Measurements from ENCODE around the gene PLA2G2C. TPM values are rescaled to one million over a fixed set of nuclear protein-coding genes. Genes with fewer than 3 reads are reported as not detected.
A peak's percentile ranks its signal among the peaks of the same experiment; 100 is the strongest.

PLA2G2C gene
- total and polyA plus RNA-seq, 2 donors (not counting 1 experiment from before 2014, with no cell fraction given) = 0.03 TPM; not detected in 1

DNA sequence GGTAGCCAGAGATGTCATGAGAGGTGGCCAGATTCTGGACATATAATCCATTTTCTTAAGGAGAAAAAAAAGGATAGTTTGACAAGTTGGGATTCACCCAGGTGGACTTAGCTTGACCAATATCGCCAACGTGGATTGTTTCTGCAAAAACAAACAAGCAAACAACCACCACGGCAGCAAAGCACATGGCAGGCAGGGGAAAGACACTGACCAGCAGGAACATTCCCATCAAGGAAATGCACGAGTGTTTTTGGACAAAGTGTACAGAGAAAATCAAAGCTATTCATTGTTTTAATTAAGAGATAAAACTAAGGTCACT is 9.1 kb upstream of the PLA2G2C start:
- Mint-ChIP-seq H3K4me3 (no peak overlapping the region), H3K9me3 (ENCODE audit: insufficient read depth) (no peaks in the 10 kb centered on the region), H3K27me3 (peaks cover 38% of the 10 kb centered on the region), H3K4me1 (peaks cover 6% of the 10 kb centered on the region), H3K27ac (no peak overlapping the region)
- TF ChIP-seq EZH2 (IDR thresholded peaks at IDR 0.05; ENCODE audit: borderline replicate concordance, insufficient read depth, low read depth, low read length, poor library complexity, severe bottlenecking) = no peak
- TF ChIP-seq, protein P1, sequence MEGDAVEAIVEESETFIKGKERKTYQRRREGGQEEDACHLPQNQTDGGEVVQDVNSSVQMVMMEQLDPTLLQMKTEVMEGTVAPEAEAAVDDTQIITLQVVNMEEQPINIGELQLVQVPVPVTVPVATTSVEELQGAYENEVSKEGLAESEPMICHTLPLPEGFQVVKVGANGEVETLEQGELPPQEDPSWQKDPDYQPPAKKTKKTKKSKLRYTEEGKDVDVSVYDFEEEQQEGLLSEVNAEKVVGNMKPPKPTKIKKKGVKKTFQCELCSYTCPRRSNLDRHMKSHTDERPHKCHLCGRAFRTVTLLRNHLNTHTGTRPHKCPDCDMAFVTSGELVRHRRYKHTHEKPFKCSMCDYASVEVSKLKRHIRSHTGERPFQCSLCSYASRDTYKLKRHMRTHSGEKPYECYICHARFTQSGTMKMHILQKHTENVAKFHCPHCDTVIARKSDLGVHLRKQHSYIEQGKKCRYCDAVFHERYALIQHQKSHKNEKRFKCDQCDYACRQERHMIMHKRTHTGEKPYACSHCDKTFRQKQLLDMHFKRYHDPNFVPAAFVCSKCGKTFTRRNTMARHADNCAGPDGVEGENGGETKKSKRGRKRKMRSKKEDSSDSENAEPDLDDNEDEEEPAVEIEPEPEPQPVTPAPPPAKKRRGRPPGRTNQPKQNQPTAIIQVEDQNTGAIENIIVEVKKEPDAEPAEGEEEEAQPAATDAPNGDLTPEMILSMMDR (IDR thresholded peaks at IDR 0.05) = peak; percentile 55
- Histone ChIP-seq H3K4me2 (replicated peaks; ENCODE audit: low read depth, low read length, poor library complexity, severe bottlenecking) (no peak overlapping the region), H3K4me1 (ENCODE audit: control insufficient read depth in 2 of 2, insufficient read depth in 2 of 2, low read length in 2 of 2) (peaks cover 4 to 5% of the 10 kb centered on the region in 2 donors), H3K9me3 (ENCODE audit: control extremely low read depth in 1 of 3, control insufficient read depth in 2 of 3, insufficient read depth in 1 of 3, low read length in 2 of 3) (no peaks in the 10 kb centered on the region), H4K20me1 (ENCODE audit: control insufficient read depth, insufficient read depth, low read length, poor library complexity, severe bottlenecking) (no peaks in the 10 kb centered on the region), H3K9ac (ENCODE audit: low read length) (no peak overlapping the region), H2AFZ (ENCODE audit: insufficient read depth, low read depth, low read length, poor library complexity, severe bottlenecking) (no peak overlapping the region), H3K79me2 (ENCODE audit: control insufficient read depth, insufficient read depth, low read length) (no peaks in the 10 kb centered on the region), H3K4me3 (ENCODE audit: control extremely low read depth in 1 of 5, extremely low read depth in 1 of 5, insufficient read depth in 1 of 5, low read depth in 2 of 5, low read length in 4 of 5) (no peak overlapping the region), H3K27me3 (replicated peaks in 1 of 4; ENCODE audit: control extremely low read depth in 1 of 4, control insufficient read depth in 3 of 4, insufficient read depth in 4 of 4, low read length in 3 of 4) (peaks cover 0 to 28% (median 8%) of the 10 kb centered on the region in 4 experiments), H3K36me3 (replicated peaks in 1 of 2; ENCODE audit: control extremely low read depth in 1 of 2, control insufficient read depth in 1 of 2, extremely low read depth in 1 of 2, insufficient read depth in 2 of 2, low read length in 1 of 2) (no peaks in the 10 kb centered on the region), H3K27ac (ENCODE audit: low read length in 2 of 2) (no peak overlapping the region)
- CTCF ChIA-PET = interaction anchor here (0.6 to 5.9 kb wide), 20 partner anchors 10 to 1825 kb away, joined by 3 to 81 read pairs (median 6); partner anchors contain the start of gene OTUD3
- POLR2A ChIA-PET = no interaction called here
- DNase-seq = no peak
- no peak for ATAC-seq (ENCODE audit: low read depth)
- 80% methylated on average over 1 of the region's 4 CpGs for WGBS (ENCODE audit: insufficient coverage)
- intact Hi-C loops (cut with micrococcal nuclease) = loop anchor here (1.0 to 2.0 kb wide), 3 partner anchors 25 to 221 kb away; no protein-coding TSS in a partner anchor

DNA sequence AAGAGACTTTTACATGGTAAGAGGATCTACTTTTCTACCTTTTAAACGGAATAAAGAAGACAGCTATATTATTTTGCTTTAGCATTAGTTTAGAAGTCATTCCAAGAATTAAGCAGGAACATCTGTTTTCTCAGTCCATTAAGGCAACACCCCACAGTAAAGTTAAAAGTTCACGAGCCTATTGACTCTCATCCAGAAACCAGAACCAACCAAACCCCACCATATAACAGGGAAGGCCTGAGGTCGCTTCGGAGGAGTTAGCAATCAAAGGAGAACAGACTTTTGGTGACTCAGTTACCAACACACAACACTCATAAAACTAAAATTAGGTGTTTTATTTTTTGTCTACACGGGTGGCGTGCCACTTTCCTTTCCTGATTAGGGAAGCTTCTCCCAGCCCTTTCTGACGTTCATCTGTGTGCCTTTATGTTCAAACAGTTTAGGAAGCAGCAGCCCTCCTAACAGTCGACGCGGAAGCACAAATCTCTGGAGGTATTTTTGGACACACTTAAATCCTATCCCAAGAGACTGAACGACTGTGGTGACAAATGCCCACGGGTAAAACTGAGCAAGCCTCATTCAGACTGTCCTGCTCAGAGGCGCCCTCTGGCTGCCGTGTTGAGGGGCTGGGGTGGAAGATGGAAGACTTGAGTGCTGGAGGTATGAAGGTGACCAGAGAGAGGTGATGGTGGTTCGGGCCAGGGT is 8.6 kb upstream of the PLA2G2C start:
- ATAC-seq (ENCODE audit: low read depth) (peak; percentile 91), DNase-seq (peak; percentile 76)
- peaks cover 6% of the 10 kb centered on the region for H3K4me1 Mint-ChIP-seq
- peaks cover 34% of the 10 kb centered on the region for H3K27me3 Mint-ChIP-seq
- H3K27ac Mint-ChIP-seq = no peak overlapping the region
- Histone ChIP-seq H4K20me1 (ENCODE audit: control insufficient read depth, insufficient read depth, low read length, poor library complexity, severe bottlenecking) (no peaks in the 10 kb centered on the region), H3K4me1 (ENCODE audit: control insufficient read depth in 2 of 2, insufficient read depth in 2 of 2, low read length in 2 of 2) (peaks cover 4 to 5% of the 10 kb centered on the region in 2 donors), H2AFZ (ENCODE audit: insufficient read depth, low read depth, low read length, poor library complexity, severe bottlenecking) (peak overlapping the region; percentile 4), H3K4me3 (ENCODE audit: control extremely low read depth in 1 of 5, extremely low read depth in 1 of 5, insufficient read depth in 1 of 5, low read depth in 2 of 5, low read length in 4 of 5) (no peak overlapping the region), H3K36me3 (replicated peaks in 1 of 2; ENCODE audit: control extremely low read depth in 1 of 2, control insufficient read depth in 1 of 2, extremely low read depth in 1 of 2, insufficient read depth in 2 of 2, low read length in 1 of 2) (no peaks in the 10 kb centered on the region), H3K27me3 (replicated peaks in 1 of 4; ENCODE audit: control extremely low read depth in 1 of 4, control insufficient read depth in 3 of 4, insufficient read depth in 4 of 4, low read length in 3 of 4) (peaks cover 0 to 30% (median 8%) of the 10 kb centered on the region in 4 experiments), H3K27ac (ENCODE audit: low read length in 2 of 2) (no peak overlapping the region), H3K79me2 (ENCODE audit: control insufficient read depth, insufficient read depth, low read length) (no peaks in the 10 kb centered on the region), H3K9ac (ENCODE audit: low read length) (no peak overlapping the region), H3K4me2 (replicated peaks; ENCODE audit: low read depth, low read length, poor library complexity, severe bottlenecking) (peak overlapping the region; percentile 35), H3K9me3 (ENCODE audit: control extremely low read depth in 1 of 3, control insufficient read depth in 2 of 3, insufficient read depth in 1 of 3, low read length in 2 of 3) (no peaks in the 10 kb centered on the region)
- H3K9me3 Mint-ChIP-seq (ENCODE audit: insufficient read depth) = no peaks in the 10 kb centered on the region
- peak overlapping the region; percentile 17 for H3K4me3 Mint-ChIP-seq
- ChIA-PET POLR2A (no interaction called here), CTCF (interaction anchor here (0.6 to 5.9 kb wide), 20 partner anchors 10 to 1826 kb away, joined by 3 to 81 read pairs (median 6); no protein-coding TSS in a partner anchor)
- TF ChIP-seq, protein P1 (IDR thresholded peaks at IDR 0.05) = peak; percentile 93
- no peak for TF ChIP-seq EZH2 (IDR thresholded peaks at IDR 0.05; ENCODE audit: borderline replicate concordance, insufficient read depth, low read depth, low read length, poor library complexity, severe bottlenecking)
- intact Hi-C loops (cut with micrococcal nuclease) = loop anchor here (1.0 to 2.0 kb wide), 3 partner anchors 24 to 220 kb away; no protein-coding TSS in a partner anchor
- WGBS (ENCODE audit: insufficient coverage) = 14% methylated on average over 11 of the region's 15 CpGs

Measured in B cell (primary cell).